SK-N-SH (cell line): Measurements from ENCODE around the gene AK2.

Experiments
- CTCF ChIP-seq: fragments of 200-600 bp; sonication (generic); IDR thresholded peaks from 2 replicates; pipeline ENCODE4 v1.6.1; 2017; ENCODE audit warnings: antibody characterized with exemption, mild to moderate bottlenecking, moderate library complexity
- EP300 ChIP-seq, 2 experiments: IDR thresholded peaks; 2 replicates each; pipeline versions ENCODE4 v1.4.0 to v1.6.1; 2012; ENCODE audit warnings: borderline replicate concordance in 1 of 2, low read depth in 1 of 2, low read length in 1 of 2
- EZH2phosphoT487 ChIP-seq: fragments of 200-600 bp; sonication (generic); IDR thresholded peaks from 2 replicates; pipeline ENCODE4 v1.6.1; 2017; ENCODE audit warnings: low read depth, mixed run types, mild to moderate bottlenecking, antibody characterized with exemption, moderate library complexity, borderline replicate concordance
- FOXM1 ChIP-seq: IDR thresholded peaks from 2 replicates; pipeline ENCODE4 v1.4.0; 2012; ENCODE audit warnings: low read depth, mild to moderate bottlenecking
- TAF1 ChIP-seq: IDR thresholded peaks from 2 replicates; pipeline ENCODE4 v1.6.1; 2012; ENCODE audit warnings: low read depth, mild to moderate bottlenecking, low read length, moderate library complexity, borderline replicate concordance
- TF ChIP-seq, protein P1 (sequence below): IDR thresholded peaks from 2 replicates; pipeline ENCODE4 v1.6.1; 2012; ENCODE audit warnings: mild to moderate bottlenecking, low read depth, low read length, moderate library complexity
- TF ChIP-seq, protein P2 (sequence below): fragments of 150-350 bp; IDR thresholded peaks from 2 replicates; pipeline ENCODE4 v1.6.1; 2017; ENCODE audit warnings: antibody characterized with exemption, low read length, low read depth, borderline replicate concordance
- TF ChIP-seq, protein P3 (sequence below): IDR thresholded peaks from 2 replicates; pipeline ENCODE4; 2012

GRCh38 chr1:33061834-33062233, 25.2 kb upstream of the AK2 start:
- TF ChIP-seq CTCF = no peak
- TF ChIP-seq EP300 (IDR thresholded peaks at IDR 0.05; ENCODE audit: borderline replicate concordance in 1 of 2, low read depth in 1 of 2, low read length in 1 of 2) = no peak
- no peak for TF ChIP-seq EZH2phosphoT487
- TF ChIP-seq, protein P1, sequence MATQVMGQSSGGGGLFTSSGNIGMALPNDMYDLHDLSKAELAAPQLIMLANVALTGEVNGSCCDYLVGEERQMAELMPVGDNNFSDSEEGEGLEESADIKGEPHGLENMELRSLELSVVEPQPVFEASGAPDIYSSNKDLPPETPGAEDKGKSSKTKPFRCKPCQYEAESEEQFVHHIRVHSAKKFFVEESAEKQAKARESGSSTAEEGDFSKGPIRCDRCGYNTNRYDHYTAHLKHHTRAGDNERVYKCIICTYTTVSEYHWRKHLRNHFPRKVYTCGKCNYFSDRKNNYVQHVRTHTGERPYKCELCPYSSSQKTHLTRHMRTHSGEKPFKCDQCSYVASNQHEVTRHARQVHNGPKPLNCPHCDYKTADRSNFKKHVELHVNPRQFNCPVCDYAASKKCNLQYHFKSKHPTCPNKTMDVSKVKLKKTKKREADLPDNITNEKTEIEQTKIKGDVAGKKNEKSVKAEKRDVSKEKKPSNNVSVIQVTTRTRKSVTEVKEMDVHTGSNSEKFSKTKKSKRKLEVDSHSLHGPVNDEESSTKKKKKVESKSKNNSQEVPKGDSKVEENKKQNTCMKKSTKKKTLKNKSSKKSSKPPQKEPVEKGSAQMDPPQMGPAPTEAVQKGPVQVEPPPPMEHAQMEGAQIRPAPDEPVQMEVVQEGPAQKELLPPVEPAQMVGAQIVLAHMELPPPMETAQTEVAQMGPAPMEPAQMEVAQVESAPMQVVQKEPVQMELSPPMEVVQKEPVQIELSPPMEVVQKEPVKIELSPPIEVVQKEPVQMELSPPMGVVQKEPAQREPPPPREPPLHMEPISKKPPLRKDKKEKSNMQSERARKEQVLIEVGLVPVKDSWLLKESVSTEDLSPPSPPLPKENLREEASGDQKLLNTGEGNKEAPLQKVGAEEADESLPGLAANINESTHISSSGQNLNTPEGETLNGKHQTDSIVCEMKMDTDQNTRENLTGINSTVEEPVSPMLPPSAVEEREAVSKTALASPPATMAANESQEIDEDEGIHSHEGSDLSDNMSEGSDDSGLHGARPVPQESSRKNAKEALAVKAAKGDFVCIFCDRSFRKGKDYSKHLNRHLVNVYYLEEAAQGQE = no peak
- no peak for TF ChIP-seq FOXM1
- TF ChIP-seq, protein P2, sequence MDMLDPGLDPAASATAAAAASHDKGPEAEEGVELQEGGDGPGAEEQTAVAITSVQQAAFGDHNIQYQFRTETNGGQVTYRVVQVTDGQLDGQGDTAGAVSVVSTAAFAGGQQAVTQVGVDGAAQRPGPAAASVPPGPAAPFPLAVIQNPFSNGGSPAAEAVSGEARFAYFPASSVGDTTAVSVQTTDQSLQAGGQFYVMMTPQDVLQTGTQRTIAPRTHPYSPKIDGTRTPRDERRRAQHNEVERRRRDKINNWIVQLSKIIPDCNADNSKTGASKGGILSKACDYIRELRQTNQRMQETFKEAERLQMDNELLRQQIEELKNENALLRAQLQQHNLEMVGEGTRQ = no peak
- TF ChIP-seq, protein P3, sequence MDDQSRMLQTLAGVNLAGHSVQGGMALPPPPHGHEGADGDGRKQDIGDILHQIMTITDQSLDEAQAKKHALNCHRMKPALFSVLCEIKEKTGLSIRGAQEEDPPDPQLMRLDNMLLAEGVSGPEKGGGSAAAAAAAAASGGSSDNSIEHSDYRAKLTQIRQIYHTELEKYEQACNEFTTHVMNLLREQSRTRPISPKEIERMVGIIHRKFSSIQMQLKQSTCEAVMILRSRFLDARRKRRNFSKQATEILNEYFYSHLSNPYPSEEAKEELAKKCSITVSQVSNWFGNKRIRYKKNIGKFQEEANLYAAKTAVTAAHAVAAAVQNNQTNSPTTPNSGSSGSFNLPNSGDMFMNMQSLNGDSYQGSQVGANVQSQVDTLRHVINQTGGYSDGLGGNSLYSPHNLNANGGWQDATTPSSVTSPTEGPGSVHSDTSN = no peak
- TF ChIP-seq TAF1 = no peak
